Measurements from ENCODE around the gene KCNH5. TPM values are rescaled to one million over a fixed set of nuclear protein-coding genes. Genes with fewer than 3 reads are reported as not detected.

Gene KCNH5
- total RNA-seq, 1 experiment from 2014 or later, result 1.4 TPM

- Histone ChIP-seq H3K9me3 (ENCODE audit: insufficient read depth, low read depth) (no peaks in the 10 kb centered on the region), H3K27me3 (ENCODE audit: insufficient read depth, low read depth) (no peaks in the 10 kb centered on the region), H3K4me2 (no peak overlapping the region), H3K79me2 (ENCODE audit: low read depth) (no peaks in the 10 kb centered on the region), H3K4me1 (replicated peaks; ENCODE audit: insufficient read depth) (no peaks in the 10 kb centered on the region), H3K36me3 (ENCODE audit: low read depth) (no peaks in the 10 kb centered on the region), H4K20me1 (ENCODE audit: insufficient read depth) (0 out of 2 replicates have a peak, but pooled peaks cover 4% of the 10 kb centered on the region), H3F3A (ENCODE audit: insufficient read depth, low read depth) (no peaks in the 10 kb centered on the region), H3K27ac (no peak overlapping the region), H2AFZ (no peak overlapping the region), H3K9me2 (ENCODE audit: insufficient read depth) (no peaks in the 10 kb centered on the region), H3K4me3 (no peak overlapping the region)
- intact Hi-C loops (cut with micrococcal nuclease; ENCODE audit: unreplicated experiment), result no loop called here
- BruUV-seq (replicated peaks), result no TSS peak
- ChIA-PET POLR2A (ENCODE audit: unreplicated experiment) (no interaction called here), CTCF (no interaction called here)
- no peak for DNase-seq
- no peak for TF ChIP-seq EZH2 (IDR thresholded peaks at IDR 0.05; ENCODE audit: low read depth)
- TF ChIP-seq CTCF (conservative IDR thresholded peaks at IDR 0.05), result no peak
These were observed 158.8 kb downstream of the KCNH5 start for GRCh38 chr14:62886461-62886860.

- ChIA-PET CTCF (no interaction called here), POLR2A (ENCODE audit: unreplicated experiment) (no interaction called here)
- Histone ChIP-seq H3K9me3 (ENCODE audit: insufficient read depth, low read depth) (no peaks in the 10 kb centered on the region), H3K4me2 (no peak overlapping the region), H3K4me3 (no peak overlapping the region), H3K79me2 (ENCODE audit: low read depth) (no peaks in the 10 kb centered on the region), H3K9me2 (ENCODE audit: insufficient read depth) (no peaks in the 10 kb centered on the region), H3K27me3 (ENCODE audit: insufficient read depth, low read depth) (no peaks in the 10 kb centered on the region), H3K36me3 (ENCODE audit: low read depth) (no peaks in the 10 kb centered on the region), H4K20me1 (ENCODE audit: insufficient read depth) (0 out of 2 replicates have a peak, but pooled peaks cover 4% of the 10 kb centered on the region), H3K27ac (no peak overlapping the region), H3K4me1 (replicated peaks; ENCODE audit: insufficient read depth) (no peaks in the 10 kb centered on the region), H3F3A (ENCODE audit: insufficient read depth, low read depth) (no peaks in the 10 kb centered on the region), H2AFZ (no peak overlapping the region)
- intact Hi-C loops (cut with micrococcal nuclease; ENCODE audit: unreplicated experiment), result no loop called here
- no peak for DNase-seq
- no TSS peak for BruUV-seq (replicated peaks)
- TF ChIP-seq CTCF (conservative IDR thresholded peaks at IDR 0.05), result no peak
- TF ChIP-seq EZH2 (IDR thresholded peaks at IDR 0.05; ENCODE audit: low read depth), result no peak
These were observed 159.8 kb downstream of the KCNH5 start for GRCh38 chr14:62885451-62885850.

GRCh38 chr14:62882967-62883366, 162.3 kb downstream of the KCNH5 start:
- H3K36me3 ChIP-seq (ENCODE audit: low read depth), result no peaks in the 10 kb centered on the region
- no peaks in the 10 kb centered on the region for H3K9me3 ChIP-seq (ENCODE audit: insufficient read depth, low read depth)
- no peaks in the 10 kb centered on the region for H3F3A ChIP-seq (ENCODE audit: insufficient read depth, low read depth)
- no peak overlapping the region for H3K27ac ChIP-seq
- H3K9me2 ChIP-seq (ENCODE audit: insufficient read depth), result no peaks in the 10 kb centered on the region
- H3K4me1 ChIP-seq (replicated peaks; ENCODE audit: insufficient read depth), result no peaks in the 10 kb centered on the region
- no peak overlapping the region for H3K4me2 ChIP-seq
- no peak overlapping the region for H2AFZ ChIP-seq
- H3K4me3 ChIP-seq, result no peak overlapping the region
- H4K20me1 ChIP-seq (ENCODE audit: insufficient read depth), result 0 out of 2 replicates have a peak, but pooled peaks cover 4% of the 10 kb centered on the region
- no TSS peak for BruUV-seq (replicated peaks)
- no peak for TF ChIP-seq CTCF (conservative IDR thresholded peaks at IDR 0.05)
- TF ChIP-seq EZH2 (IDR thresholded peaks at IDR 0.05; ENCODE audit: low read depth), result no peak
- POLR2A ChIA-PET (ENCODE audit: unreplicated experiment), result no interaction called here
- no peaks in the 10 kb centered on the region for H3K27me3 ChIP-seq (ENCODE audit: insufficient read depth, low read depth)
- intact Hi-C loops (cut with micrococcal nuclease; ENCODE audit: unreplicated experiment), result no loop called here
- DNase-seq, result no peak
- no peaks in the 10 kb centered on the region for H3K79me2 ChIP-seq (ENCODE audit: low read depth)
- CTCF ChIA-PET, result no interaction called here
